Endothelial cell of umbilical vein (primary cell): Measurements from ENCODE around the gene SLC49A3.

Experiments used
- FOS ChIP-seq: IDR thresholded peaks from 2 replicates; pipeline ENCODE4 v1.6.1; 2011; ENCODE audit warnings: mild to moderate bottlenecking, low read length, moderate library complexity, borderline replicate concordance; ENCODE audit not compliant: insufficient read depth
- MAX ChIP-seq: IDR thresholded peaks from 2 replicates; pipeline ENCODE4 v1.6.1; 2011; ENCODE audit not compliant: insufficient read depth, insufficient read length
- MYC ChIP-seq: IDR thresholded peaks from one replicate; pipeline ENCODE4 v1.6.1; 2011; ENCODE audit warnings: mild to moderate bottlenecking, low read depth, low read length
- POLR2AphosphoS5 ChIP-seq: IDR thresholded peaks from 2 replicates; pipeline ENCODE4 v1.6.1; 2012; ENCODE audit warnings: low read depth, mild to moderate bottlenecking, control low read depth, low read length, moderate library complexity; ENCODE audit not compliant: insufficient read depth
- TF ChIP-seq, protein P1 (sequence below), 2 donors: IDR thresholded peaks; 1 replicate in 1 of 2; 2 replicates in 1 of 2; pipeline ENCODE4 v1.5.1; 2011; ENCODE audit warnings: low read length in 2 of 2, mild to moderate bottlenecking in 2 of 2, moderate library complexity in 2 of 2, control low read depth in 1 of 2, inconsistent platforms in 1 of 2, low read depth in 1 of 2; ENCODE audit not compliant: insufficient read depth in 1 of 2; ENCODE audit errors: extremely low read depth in 1 of 2

- TF ChIP-seq, protein P1, sequence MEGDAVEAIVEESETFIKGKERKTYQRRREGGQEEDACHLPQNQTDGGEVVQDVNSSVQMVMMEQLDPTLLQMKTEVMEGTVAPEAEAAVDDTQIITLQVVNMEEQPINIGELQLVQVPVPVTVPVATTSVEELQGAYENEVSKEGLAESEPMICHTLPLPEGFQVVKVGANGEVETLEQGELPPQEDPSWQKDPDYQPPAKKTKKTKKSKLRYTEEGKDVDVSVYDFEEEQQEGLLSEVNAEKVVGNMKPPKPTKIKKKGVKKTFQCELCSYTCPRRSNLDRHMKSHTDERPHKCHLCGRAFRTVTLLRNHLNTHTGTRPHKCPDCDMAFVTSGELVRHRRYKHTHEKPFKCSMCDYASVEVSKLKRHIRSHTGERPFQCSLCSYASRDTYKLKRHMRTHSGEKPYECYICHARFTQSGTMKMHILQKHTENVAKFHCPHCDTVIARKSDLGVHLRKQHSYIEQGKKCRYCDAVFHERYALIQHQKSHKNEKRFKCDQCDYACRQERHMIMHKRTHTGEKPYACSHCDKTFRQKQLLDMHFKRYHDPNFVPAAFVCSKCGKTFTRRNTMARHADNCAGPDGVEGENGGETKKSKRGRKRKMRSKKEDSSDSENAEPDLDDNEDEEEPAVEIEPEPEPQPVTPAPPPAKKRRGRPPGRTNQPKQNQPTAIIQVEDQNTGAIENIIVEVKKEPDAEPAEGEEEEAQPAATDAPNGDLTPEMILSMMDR (IDR thresholded peaks at IDR 0.05; ENCODE audit: extremely low read depth in 1 of 2, insufficient read depth in 1 of 2, low read depth in 1 of 2, low read length in 2 of 2) = no peak
- TF ChIP-seq MAX (no peak), FOS (no peak), POLR2AphosphoS5 (no peak), MYC (no peak)
Measured at GRCh38 chr4:667545-667925, 21.4 kb downstream of the SLC49A3 start.
